Activated CD4-positive, alpha-beta T cell treated with anti-CD3 and anti-CD28 coated beads for 4 hours (primary cell): ENCODE results near the gene VASN.

Source experiments
- DNase-seq, 2 donors: peaks; one replicate each; pipeline ENCODE4 v3.0.0-alpha.2; 2020

The VASN gene

DNA sequence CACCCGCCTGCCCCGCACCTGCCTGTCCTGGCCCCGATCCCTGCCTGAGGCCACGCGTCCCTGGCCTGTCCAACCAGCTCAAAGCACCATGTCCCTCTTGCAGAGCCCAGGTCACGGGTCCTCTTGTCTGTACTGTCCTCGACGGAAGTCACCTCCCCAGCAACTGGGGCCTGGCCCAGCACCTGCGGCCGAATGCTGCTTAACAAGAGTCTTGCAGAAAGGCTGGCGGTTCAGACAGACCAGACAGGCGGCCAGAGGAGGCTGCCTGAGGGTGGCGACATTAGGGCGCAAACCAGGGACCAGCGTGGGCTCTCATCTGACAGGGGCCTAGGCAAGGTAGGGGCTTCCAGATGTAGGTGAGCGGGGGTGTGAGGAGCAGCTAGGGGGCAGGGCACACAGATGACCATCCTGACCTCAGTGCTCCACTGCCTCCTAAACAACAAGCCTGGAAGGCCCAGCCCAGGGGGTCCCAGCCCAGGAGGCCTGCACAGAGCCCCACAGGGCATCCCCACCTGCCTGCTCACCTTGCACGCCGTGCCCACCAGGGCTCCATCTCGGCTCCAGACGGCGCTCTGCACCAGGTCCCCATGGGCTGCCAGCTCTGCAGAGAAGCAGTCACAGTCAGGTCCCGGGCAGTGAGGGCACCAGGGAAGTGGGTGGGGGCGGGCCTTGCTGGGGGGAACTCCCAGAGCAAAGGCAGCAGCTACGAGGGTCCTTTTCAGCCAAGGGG is 33.5 kb downstream of the VASN start:
- no peak for DNase-seq

DNA sequence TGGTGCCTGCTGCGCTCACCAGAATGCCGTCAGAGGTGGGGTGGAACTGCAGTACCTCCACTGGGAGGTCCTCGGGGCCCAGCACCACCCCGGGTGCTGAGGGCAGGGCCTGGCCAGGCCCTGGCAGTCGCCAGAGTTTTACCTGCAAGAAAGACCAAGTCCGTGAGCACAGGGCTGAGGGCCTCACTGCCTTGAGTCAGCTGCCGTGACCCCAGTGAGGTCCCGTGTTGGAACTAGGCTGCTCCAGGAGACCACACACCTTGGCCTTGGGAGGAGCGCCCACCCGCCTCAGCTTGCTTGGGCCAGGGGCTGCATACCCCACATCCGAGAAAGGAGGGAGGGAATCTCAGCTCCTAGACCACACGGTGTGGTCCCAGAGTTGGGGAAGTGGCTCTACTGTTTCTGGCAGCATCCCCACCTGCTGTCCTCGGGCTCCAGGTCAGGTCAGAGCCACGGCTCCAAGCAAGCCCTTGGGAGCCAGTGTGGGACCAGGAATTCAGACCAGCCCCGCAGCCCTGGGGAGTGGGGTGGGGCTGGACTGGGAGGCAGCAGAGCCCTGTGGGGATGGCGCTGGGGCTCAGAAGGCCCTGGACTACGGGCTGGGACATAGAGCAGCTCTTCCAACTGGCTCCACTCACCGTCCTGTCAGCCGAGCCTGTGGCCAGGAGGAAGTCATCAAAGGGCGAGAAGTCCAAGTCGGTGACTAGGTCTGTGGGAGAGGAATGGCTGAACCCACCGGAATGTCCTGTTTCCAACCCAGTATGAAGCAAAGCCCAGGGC is 36.1 kb downstream of the VASN start:
- DNase-seq = no peak

DNA sequence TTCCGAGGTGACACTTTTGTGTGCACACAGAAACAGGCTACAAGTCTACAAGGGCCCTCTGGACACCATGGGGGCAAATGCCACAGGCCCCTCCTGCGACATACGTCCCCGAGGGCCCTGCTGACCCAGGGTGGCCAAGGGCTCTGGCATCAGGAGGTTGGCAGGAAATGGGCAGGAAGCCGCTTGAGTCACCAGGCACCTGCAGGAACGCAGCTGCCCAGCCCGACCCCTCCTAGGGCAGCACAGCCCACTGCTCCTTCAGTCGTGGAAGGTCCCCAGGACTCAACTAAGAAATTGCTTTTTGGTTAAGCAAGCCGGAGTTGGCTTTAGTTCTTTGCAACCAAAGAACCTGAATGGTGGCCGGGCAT is 36.7 kb downstream of the VASN start:
- DNase-seq = no peak

DNA sequence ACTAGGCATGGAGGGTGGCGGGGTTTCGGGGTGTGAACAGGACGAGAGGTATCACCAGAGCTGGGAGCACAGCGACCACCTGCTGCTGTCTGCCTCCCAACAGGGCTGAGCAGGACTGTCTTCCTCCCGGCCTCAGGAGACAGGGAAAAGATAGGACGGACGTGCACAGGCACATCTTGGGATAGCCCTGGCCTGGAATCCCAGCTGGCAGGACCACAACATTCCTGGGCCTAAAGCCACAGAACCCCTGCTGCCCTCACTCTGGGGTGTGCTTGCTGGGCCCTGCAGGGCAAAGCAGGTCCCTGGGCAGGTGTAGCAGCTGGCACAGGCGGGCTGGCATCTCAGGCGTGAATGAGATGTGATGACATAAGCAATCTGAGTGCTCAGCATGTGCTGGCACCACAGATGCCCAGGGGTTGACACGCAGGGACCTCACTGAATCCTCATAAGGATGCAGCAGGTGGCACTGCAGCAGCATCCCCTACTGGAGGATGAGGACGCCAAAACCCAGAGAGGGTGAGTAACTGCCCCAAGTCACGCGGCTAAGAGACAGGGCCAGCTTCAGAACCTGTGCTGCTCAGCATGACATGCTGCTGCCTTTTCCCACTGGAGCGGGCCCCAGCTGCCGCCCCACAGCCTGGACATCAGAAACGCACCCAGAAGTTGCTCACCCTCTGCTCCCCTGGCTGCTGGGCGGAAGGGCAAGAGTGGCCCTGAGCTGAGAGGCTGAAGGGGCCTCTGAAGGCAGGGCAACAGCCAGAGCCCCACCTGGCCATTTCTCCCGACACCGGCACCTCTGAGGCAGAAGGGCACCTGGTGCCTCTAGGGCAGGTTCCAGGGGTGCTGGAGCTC is 37.7 kb downstream of the VASN start:
- no peak for DNase-seq

DNA sequence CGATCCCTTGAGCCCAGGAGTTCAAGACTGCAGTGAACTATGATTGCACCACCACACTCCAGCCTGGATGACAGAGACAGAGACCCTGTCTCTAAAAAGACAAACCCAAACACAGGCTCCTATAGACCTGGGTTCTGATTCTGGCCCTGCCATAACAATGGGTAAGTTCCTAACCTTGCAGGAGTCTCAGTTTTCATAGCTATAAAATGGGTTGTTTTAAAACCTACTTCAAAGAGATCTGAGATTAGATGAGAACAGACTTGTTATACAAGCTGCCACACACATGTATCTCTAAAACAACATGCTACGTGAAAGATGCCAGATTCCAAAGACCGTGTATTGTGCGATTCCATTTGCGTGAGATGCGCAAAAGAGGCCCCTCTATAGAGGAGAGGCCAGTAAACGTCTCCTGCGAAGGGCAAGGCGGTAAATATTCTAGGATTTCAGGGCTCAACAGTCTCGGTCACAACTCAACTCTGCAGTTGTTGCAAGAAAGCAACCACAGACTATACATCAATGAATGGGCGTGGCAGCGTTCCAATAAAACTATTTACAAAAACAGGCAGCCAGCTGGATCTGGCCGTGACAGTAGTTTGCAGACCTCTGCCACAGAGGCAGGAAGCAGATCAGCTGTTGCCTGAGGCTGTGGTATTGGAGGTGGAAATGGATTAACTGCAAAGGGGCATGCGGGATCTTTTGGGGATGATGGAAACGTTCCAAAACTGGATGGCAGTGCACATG is 38.9 kb downstream of the VASN start:
- DNase-seq = no peak

DNA sequence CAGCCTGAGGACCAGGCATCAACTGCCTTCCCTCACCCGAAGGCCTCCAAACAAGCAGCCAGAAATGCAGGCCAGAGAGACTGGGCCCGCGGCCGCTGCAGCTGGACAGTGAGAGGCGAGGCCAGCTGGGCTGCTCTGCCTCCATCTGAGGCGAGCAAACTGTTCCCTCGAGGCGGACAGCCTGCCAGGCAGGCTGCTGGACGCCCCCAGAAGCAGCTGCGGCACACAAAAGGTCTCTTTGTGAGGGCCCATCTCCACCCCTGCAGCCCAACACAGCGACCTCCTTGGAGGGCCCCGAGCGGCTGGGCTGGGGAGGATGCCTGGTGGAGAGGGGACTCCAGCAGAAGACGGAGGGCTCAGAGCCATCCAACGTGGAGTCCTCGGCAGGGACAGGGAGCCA is 40.0 kb downstream of the VASN start:
- no peak for DNase-seq

DNA sequence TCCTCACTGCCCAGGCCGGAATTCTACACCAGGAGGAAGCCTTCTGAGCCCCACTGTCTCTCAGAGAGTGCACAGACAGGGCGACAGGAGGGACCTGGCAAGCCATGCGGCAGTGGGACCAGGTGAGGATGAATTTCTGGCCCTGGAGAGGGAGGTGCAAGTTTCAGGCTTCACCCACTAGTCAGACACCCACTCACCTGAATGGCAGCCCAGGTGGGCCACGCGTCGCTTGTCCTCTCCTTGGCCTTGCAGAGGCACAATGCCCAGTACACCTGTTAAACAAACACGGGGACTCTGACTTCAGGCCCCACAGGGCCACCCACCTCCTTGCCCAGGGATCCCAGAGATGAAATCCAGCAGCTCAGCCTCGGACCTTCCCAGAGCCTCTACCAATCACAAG is 40.5 kb downstream of the VASN start:
- DNase-seq = no peak

DNA sequence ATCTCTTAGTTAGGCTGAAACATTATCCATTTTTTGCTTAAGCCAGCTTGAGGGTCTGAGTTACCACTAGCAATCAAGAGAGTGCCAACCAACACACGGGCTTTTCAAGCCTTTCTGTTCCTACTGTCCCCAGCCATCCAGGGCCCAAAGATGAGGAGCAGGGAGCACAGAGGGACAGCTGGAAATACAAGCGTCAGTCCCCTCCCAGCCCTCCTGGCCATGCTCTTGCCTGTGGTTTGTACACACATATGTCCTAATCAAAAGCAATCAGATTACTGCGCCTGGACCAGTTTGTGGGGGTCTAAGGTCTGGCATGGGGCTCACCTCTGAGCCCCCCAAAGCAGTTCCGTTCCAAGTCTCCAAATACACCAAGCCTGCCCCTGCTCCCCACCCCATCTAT is 41.2 kb downstream of the VASN start:
- no peak for DNase-seq

DNA sequence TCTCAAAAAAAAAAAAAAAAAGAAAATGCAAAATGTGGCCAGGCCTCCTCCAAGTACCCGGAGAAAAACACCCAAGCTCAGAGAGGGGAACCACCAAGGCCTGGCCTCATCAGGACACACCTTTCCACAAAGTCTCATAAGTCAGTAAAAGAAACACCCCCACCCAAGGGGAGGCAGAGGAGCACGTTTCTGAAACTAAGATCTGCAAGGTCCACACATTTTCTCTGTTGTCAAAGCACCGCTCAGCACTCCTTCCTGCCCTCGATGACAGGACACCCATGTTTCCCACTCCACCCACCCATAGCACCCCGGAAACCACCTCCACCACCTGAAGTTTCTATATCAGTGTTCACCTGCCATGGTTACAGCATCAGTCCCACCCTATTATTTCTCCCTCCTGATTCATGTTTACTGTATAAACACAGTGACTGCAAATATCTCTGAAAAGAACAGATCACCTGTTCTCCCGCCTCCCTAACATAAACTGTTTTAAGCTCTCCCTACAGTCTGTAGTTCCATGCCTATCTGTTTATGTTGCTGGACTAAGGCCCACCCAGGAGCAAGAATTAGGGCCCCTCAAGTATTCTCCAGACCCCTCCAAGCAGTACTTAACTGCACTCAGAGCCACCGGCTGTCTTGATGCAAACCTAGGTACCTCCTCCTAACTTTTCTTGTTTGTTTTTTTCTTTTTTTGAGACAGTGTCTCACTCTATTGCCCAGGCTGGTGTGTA is 42.7 kb downstream of the VASN start:
- DNase-seq = peak; percentile 69 to 76

DNA sequence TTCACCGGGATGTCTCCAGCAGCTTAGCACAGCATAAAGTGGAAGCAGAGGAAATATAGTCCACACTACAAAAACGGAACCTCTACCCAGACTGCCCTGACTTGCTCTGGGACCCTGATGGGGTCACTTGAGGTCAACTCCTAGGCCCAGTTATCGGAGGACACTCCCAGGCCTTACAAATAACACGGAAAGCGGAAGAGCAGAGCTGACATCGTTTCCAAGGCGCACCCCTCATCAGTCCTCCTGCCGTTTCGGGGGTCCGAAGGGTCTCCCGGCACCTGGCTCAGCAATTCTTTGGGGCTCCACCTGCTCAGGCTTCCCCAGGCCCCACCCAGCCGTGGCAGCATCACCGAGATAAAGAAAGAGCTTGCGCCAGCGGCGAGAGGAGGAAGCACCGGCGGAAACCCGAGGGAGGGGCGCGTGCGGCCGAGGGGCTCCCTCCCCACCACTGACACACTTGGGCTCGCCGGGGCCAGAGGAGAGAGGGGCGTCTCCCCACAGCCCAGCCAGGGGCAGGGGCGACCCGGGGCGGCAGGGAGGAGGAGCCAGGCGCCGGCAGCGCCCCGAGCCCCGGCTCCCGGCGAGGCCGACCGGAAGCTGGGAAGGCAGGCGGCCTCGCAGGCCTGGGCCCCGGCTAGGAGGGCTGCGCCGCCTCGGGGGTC is 44.0 kb downstream of the VASN start:
- DNase-seq = peak; percentile 42 to 54

DNA sequence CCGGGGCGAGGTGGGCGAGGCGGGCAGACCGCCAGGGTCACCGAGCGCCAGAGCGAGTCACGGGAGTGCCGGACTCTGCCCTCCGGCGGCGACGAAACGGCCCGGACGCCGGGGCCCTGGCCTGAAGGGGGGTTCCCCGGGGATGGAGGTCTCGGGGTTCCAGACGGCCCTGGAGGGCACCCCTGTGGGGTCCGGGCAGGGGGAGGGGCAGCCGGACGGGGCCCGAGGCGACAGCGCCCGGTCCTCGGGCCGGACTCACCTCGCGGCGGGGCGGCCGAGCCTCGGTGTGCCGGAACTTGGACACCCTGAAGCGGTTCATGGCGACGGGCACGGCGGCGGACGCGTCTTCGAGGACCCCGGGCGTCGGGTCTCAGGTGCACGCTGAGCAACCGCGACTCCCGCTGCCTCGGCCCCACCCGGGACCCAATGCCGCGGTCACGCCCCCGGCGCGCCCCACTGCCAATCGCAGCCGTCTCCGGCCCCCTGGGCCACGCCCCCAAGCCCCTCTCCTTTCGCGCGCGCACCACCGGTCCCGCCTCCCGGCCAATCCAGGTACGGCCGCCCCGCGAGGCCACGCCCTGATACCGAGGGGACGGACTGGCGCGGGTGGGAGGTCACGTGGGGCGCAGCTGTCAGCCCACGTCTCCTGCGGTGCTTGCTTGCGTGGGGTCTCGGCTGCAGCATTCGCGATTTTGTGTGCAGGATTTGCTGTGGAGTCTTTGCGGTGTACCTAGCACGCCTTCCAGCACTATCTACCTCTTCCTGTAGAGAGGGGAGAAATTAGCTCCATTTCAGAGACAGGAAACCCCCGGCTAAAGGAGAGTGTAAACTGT is 44.8 kb downstream of the VASN start, which contains the start of gene CORO7:
CORO7 (minus strand) TSS at position 397 of the 833 bp plus-strand sequence; CDS start at position 319, 78 bp downstream.
- peak; percentile 99 for DNase-seq

DNA sequence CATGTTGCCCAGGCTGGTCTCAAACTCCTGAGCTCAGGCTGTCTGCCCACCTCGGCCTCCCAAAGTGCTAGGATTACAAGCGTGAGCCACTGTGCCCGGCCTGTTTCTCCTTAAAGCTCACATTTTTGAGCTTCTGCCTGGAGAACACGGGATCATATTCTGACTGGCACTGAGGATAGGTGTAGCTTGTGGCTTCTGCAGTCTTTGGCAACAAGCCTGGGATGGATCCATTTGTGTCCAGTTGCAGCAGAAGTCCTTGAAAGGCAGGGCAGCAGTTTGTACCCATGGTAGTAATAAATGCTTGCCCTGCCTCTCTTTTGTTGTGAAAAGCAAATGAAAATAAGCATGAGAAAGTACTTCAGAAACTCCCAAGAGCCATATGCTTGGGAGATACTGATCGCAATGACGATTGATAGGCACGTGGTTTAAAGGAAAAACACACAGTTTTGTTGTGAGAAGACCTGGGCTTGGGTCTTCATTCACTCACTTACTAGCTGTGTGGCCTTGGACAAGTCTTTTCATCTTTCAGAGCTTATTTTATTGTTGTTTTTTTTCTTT is 47.8 kb downstream of the VASN start:
- DNase-seq = no peak

DNA sequence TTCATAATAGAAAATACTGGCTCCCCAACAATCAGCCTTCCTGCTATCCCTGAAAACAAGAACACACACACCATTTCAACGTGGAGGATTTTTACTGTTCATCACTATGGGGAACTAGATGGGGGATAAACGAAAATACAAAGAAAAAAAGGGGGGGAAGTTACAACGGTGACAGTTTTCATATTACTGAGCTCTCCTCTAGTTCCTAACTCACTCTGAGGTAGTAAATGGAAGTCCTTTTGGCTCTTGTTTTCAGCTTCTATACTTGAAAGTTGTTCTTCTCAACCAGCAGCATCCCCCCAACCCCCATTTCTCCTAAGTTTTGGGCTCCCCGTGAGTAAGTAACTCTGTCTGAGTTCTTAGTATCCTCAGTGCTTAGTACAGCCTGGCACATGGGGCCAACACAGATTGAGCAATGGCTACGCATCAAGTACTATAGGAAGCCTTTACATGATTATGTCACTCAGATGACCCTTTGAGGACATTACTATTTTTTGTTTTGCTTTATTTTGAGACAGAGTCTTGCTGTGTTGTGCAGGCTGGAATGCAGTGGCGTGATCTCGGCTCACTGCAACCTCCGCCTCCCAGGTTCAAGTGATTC is 49.0 kb downstream of the VASN start:
- no peak for DNase-seq

DNA sequence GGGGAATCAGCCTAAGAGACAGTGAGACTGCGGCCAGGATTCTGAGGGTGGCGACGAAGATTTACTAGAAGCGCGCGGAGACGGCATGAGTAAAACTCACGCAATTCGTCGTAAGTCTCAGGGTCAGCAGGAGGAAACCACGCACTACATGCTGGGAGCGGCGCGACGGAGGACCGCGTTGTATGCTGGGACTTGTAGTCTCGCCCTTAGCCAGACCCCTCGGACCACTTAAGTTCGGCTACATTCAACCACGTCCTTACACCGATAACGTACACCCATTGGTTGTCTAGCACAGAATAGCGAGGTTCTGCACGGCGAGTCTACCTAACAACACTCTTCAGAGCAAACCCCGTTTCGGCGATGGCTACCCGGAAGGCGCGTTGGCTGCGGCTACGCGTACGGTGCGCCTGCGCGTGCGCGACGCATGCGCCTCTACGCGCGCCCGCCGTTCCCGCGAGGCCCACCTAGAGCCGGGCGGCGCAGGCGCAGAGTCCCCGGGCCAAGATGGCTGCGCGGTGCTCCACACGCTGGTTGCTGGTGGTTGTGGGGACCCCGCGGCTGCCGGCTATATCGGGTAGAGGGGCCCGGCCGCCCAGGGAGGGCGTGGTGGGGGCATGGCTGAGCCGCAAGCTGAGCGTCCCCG is 53.9 kb downstream of the VASN start, which contains the start of gene DNAJA3:
DNAJA3 (plus strand) TSS at position 491 of the 643 bp plus-strand sequence; CDS start at position 505, 14 bp downstream.
- peak; percentile 87 to 94 for DNase-seq

DNA sequence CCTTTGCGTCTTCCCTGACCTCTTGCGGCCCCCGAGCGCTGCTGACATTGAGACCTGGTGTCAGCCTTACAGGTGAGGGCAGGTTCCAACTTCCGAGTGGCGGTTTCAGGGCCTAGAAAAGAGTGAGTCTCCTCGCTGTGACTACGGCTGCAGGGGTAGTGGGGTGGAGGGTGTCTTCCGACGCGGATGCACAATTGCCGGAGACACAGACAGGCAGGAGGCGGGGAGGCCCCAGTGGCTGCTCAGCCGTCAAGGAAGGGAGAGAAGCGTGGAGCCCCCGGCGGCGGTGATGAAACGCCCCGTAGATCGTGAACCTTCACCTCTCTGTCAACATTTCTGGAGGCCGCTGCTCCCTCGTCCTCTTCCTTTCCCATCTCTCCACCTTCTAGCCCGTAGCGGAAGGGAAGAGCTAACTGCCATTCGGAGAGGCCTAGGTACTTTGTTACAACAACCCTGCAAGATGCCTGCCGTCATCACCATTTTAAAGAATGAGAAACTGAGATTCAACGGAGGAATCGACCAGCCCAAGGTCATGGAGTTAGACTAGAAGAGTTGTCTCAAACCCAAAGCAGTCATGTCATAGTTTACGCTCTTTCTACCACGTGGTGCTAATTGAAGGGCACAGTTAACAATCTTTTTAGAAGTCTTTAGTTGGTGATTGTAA is 54.5 kb downstream of the VASN start:
- no peak for DNase-seq

DNA sequence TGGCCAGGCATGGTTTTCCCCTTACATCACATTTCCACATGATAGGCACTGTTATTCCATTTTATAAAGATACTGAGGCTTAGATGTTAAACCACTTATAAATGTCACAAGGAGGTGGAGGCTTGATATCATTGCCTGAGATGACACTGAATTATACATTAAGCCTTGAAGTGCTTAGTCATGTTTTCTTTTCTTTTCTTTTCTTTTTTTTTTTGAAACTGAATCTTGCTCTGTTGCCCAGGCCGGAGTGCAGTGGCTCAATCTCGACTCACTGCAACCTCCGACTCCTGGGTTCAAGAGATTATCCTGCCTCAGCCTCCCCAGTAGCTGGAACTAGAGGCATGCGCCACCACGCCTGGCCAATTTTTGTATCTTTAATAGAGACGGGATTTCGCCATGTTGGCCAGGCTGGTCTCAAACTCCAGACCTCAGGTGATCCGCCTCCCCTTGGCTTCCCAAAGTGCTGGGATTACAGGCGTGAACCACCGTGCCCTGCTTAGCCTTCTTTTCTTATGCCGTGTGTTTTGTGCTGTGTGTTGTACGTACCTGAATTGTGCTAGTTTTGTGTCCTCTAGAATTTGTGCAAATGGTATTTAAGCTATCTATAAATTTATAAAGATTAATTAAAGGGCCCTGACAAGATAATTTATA is 55.2 kb downstream of the VASN start:
- DNase-seq = no peak

DNA sequence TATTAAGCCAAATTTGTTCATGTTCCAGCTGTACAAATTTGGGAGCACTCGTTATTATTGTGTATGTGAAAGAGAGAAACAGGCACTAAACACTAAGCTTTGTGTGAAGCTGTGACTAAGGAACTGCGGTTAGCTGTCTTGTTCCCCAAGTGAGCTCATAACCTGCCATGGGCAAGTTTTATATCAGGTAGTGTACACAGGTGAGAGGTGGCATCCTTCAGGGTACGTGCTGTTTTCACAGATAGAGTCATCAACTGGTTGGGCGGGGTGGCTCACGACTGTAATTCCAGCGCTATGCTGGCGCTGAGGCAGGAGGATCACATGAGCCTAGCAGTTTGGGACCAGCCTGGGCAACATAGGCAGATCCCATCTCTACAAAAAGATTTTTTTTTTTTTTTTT is 56.9 kb downstream of the VASN start:
- no peak for DNase-seq

DNA sequence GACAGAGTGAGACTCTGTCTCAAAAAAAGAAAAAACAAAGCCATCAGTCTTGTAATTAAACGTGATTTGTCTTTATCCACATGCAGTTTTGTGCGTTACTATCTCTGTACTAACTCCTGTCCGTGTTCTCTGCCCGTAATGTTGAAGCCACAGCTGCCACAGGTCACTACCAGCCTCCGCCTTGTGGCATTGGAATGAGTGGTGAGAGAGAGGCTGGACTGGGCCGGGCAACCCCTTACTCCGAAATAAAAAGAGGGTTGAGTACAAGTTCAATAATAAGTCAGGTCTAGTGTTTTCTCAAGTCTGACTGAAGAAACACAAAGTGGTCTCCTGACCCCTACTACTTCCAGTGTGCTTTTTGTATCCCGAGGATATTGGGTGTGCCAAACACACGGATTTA is 59.4 kb downstream of the VASN start:
- no peak for DNase-seq
